ENCODE data around the gene COPG1.

- no peak for TF ChIP-seq REST (IDR thresholded peaks at IDR 0.05; ENCODE audit: low read depth, low read length)
- TF ChIP-seq CTCF (IDR thresholded peaks at IDR 0.05) = no peak
- TF ChIP-seq POLR2AphosphoS5 (IDR thresholded peaks at IDR 0.05; ENCODE audit: low read depth, low read length) = no peak
- no peak for TF ChIP-seq EZH2phosphoT487 (IDR thresholded peaks at IDR 0.05; ENCODE audit: borderline replicate concordance, low read depth)
- TF ChIP-seq USF2 (IDR thresholded peaks at IDR 0.05; ENCODE audit: borderline replicate concordance, low read depth, low read length) = no peak
- no peak for TF ChIP-seq TAF1 (IDR thresholded peaks at IDR 0.05; ENCODE audit: borderline replicate concordance, low read depth, low read length)
Measured at GRCh38 chr3:129310111-129311011, 61.0 kb downstream of the COPG1 start.
